Retinal pigment epithelial cell (primary cell): Measurements from ENCODE around the gene LRRC1.

ENCODE experiments used
- DNase-seq: peaks from one replicate; pipeline ENCODE4 v3.0.0-alpha.2; 2010; ENCODE audit warnings: low read depth
- H3K4me3 ChIP-seq: 2 replicates; pipeline ENCODE4 v1.5.1; 2011; ENCODE audit warnings: mild to moderate bottlenecking, low read length, control low read depth, moderate library complexity
- TF ChIP-seq, protein P1 (sequence below): conservative IDR thresholded peaks from 2 replicates; pipeline ENCODE4 v1.5.1; 2011; ENCODE audit warnings: low read depth, low read length, control low read depth, inconsistent platforms

Gene LRRC1

DNA sequence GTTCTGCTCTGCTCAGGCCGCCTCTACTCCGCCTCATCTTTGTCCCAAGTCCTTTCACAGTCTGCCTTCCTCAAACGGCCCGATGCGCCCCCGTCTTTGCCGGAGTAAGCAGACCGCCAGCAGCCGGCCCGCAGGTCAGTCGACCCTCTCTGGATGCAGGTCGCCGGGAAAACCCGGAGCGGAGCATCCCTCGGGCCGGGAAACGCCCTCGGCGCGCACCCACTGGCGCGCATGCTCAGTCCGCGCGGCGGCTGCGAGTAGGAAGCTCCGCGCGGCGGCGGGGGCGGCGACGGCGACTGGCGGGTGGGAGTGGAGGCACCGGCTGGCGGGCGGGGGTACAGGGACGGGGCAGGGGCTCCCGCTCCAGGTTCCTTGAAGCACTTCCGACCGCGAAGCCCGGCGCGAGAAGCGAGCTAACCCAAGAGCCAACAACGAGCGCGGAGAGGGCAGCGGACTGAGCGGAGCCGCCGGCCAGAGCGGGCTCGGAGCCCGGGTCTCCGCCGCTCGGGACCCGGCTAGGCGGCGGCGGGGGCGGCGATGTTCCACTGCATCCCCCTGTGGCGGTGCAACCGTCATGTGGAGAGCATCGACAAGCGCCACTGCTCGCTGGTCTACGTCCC, at the start of gene LRRC1:
Gene LRRC1 (plus strand): TSS at position 286 of the 620 bp plus-strand sequence. CDS start 252 bp downstream, at position 538.
- peak; percentile 68 for DNase-seq
- TF ChIP-seq, protein P1, sequence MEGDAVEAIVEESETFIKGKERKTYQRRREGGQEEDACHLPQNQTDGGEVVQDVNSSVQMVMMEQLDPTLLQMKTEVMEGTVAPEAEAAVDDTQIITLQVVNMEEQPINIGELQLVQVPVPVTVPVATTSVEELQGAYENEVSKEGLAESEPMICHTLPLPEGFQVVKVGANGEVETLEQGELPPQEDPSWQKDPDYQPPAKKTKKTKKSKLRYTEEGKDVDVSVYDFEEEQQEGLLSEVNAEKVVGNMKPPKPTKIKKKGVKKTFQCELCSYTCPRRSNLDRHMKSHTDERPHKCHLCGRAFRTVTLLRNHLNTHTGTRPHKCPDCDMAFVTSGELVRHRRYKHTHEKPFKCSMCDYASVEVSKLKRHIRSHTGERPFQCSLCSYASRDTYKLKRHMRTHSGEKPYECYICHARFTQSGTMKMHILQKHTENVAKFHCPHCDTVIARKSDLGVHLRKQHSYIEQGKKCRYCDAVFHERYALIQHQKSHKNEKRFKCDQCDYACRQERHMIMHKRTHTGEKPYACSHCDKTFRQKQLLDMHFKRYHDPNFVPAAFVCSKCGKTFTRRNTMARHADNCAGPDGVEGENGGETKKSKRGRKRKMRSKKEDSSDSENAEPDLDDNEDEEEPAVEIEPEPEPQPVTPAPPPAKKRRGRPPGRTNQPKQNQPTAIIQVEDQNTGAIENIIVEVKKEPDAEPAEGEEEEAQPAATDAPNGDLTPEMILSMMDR: no peak
- peak within 1 kb of the TSS; percentile 84 for H3K4me3 ChIP-seq

DNA sequence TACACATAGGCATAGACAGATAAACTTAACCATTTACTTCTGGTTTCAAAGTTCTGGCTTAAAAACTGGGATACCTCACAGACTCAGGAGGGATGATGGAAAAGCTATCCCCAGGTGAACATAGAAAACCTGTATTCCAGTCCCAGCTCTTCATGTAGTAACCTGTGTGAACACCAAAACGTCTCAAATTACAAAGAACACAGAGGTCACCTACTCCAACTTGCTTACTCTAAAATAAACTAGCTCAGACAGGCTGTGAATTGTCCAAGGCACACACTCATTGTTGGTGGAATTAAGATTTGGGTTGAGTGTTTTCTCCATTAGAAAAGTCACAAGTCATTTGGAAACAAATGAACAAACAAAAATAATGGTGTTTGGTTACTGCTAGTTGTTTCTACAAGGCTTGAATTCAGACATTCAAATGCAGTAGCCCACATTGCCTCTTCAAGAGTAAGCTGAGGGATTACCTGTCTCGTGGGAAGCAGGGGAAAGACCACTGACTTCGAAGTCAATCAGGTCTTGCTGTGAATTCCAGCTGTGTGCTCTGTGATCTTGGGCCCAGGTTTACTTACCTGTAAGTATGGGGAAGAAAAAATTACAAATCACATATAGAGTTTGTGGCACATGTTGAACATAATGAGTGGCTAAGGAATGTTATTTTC, 48.2 kb upstream of the LRRC1 start:
- no peak overlapping the region for H3K4me3 ChIP-seq
- TF ChIP-seq, protein P1: no peak
- DNase-seq: no peak

DNA sequence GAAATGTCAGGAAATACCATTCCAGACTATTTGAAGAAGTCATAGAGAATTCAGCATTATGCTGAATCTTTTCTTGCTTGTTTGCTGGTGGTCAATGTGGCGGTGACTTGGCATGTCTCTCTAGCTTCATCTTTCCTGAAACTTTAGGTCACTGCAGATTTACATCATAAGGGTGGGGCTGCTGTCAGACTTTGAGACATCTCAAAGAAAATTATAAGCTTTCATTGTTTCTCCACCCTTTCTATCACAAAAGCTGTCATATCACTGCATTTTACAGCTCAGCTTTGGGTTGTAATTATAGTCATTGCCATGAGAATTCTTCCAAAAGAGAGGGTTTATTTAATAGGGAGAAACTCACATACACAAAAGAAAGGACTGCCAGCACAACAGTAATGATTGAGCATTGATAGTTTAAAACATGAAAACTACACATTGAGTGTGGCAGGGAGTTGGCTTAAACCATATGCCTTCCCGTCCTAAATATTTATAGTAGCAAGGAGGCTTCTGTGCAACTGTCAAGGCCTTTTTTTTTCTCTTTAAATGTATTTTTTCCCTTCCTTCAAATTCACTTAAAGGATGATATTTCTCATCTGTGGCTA, 44.7 kb upstream of the LRRC1 start:
- H3K4me3 ChIP-seq: no peak overlapping the region
- TF ChIP-seq, protein P1: no peak
- no peak for DNase-seq

DNA sequence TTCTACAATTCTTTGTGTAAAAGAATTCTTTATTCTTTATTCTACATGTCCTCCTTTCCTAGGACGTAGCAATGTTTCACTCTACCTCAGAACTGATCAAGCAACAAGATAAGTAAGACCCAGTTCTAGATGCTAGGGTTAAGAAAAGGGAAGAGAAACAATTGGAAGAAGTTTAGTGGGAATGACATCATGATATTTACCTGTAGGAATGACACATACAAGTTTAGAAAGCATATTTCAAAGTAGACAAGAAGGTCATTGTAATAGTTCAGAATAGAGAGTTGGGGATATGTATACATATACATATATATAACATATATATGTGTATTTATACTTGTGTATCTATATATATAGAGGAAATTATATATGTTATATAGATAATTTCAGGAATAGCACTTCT, 43.4 kb upstream of the LRRC1 start:
- no peak for DNase-seq
- H3K4me3 ChIP-seq: no peak overlapping the region
- TF ChIP-seq, protein P1: no peak

DNA sequence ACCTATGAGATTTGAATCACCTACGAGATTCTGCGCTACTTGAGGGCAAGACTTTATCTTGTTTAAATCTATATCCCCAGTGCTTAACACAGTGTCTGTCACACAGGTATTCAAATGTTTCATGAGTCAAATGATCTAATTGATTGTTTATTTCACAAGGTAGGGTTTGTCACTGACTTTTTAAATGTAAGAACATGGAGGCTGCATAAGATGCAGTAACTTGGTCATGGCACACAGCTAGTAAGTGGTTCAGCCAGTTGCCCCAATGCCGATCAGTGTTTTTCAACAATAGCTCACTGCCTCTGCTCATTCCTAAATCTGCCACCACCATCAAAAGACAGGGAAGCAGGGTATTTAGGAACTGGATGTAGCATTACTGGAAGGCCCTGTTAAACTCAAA, 42.4 kb upstream of the LRRC1 start:
- no peak for DNase-seq

DNA sequence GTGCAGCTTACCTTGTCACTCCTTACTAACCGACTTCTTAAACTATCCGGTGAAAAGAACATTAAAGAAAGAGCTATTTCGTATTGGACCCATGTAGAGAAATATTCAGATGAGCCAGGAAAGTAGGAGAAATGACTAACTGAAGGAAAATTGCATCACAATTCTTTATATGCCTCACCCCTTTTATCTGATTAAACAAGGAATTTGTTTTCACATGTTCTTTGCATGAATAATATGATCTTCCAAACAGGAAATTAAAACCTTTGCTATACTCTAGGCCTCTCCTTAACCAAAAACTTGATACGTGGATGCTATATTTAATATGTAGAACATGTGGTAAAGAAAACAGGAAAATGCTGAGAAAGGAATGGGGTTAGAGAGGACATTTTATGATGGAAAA, 41.9 kb upstream of the LRRC1 start:
- DNase-seq: no peak
- H3K4me3 ChIP-seq: no peak overlapping the region
- TF ChIP-seq, protein P1: no peak

More for the DNA sequence above, 42.4 kb upstream of the LRRC1 start:
- no peak overlapping the region for H3K4me3 ChIP-seq
- TF ChIP-seq, protein P1: no peak
